Measurements from ENCODE around the gene U2AF2.

U2AF2 gene

GRCh38 chr19:55690109-55690768 is 35.4 kb downstream of the U2AF2 start:
- no peak for DNase-seq (ENCODE audit: low spot score)

- no peak for DNase-seq (ENCODE audit: low spot score)
Observed at GRCh38 chr19:55690769-55691545, 36.1 kb downstream of the U2AF2 start.

- DNase-seq (ENCODE audit: low spot score) = no peak
Observed at GRCh38 chr19:55691561-55692481, 37.0 kb downstream of the U2AF2 start.

GRCh38 chr19:55692681-55693081 is 37.8 kb downstream of the U2AF2 start:
- no peak for DNase-seq (ENCODE audit: low spot score)

- DNase-seq (ENCODE audit: low spot score) = no peak
Observed at GRCh38 chr19:55693336-55693974, 38.6 kb downstream of the U2AF2 start.

GRCh38 chr19:55694241-55694655 is 39.4 kb downstream of the U2AF2 start:
- DNase-seq (ENCODE audit: low spot score) = no peak

- no peak for DNase-seq (ENCODE audit: low spot score)
Observed at GRCh38 chr19:55694656-55695491, 40.0 kb downstream of the U2AF2 start.

- DNase-seq (ENCODE audit: low spot score) = no peak
Observed at GRCh38 chr19:55695511-55696290, 40.9 kb downstream of the U2AF2 start.

GRCh38 chr19:55696301-55697068 is 41.6 kb downstream of the U2AF2 start:
- DNase-seq (ENCODE audit: low spot score) = no peak

GRCh38 chr19:55697069-55697440 is 42.2 kb downstream of the U2AF2 start:
- no peak for DNase-seq (ENCODE audit: low spot score)

- no peak for DNase-seq (ENCODE audit: low spot score)
Observed at GRCh38 chr19:55697698-55698097, 42.9 kb downstream of the U2AF2 start.

- DNase-seq (ENCODE audit: low spot score) = no peak
Observed at GRCh38 chr19:55698256-55698655, 43.4 kb downstream of the U2AF2 start.

GRCh38 chr19:55699221-55699620 is 44.4 kb downstream of the U2AF2 start:
- DNase-seq (ENCODE audit: low spot score) = no peak

GRCh38 chr19:55700813-55701212 is 46.0 kb downstream of the U2AF2 start:
- no peak for DNase-seq (ENCODE audit: low spot score)

GRCh38 chr19:55702131-55702627 is 47.3 kb downstream of the U2AF2 start:
- no peak for DNase-seq (ENCODE audit: low spot score)

GRCh38 chr19:55703790-55704215 is 49.0 kb downstream of the U2AF2 start:
- peak; percentile 33 for DNase-seq (ENCODE audit: low spot score)

- peak; percentile 29 for DNase-seq (ENCODE audit: low spot score)
Observed at GRCh38 chr19:55704494-55705245, 49.8 kb downstream of the U2AF2 start.

GRCh38 chr19:55705972-55706371 is 51.1 kb downstream of the U2AF2 start:
- DNase-seq (ENCODE audit: low spot score) = no peak

GRCh38 chr19:55711719-55712118 is 56.9 kb downstream of the U2AF2 start:
- no peak for DNase-seq (ENCODE audit: low spot score)

Measured in NAMALWA (cell line).